ENCODE measurements around the gene GLRA1.
"Not testable (repeated sequence)": the region's sequence is repeated elsewhere in the genome, so short reads cannot be mapped to it uniquely, and the experiment has no call there.

GLRA1 gene

DNA sequence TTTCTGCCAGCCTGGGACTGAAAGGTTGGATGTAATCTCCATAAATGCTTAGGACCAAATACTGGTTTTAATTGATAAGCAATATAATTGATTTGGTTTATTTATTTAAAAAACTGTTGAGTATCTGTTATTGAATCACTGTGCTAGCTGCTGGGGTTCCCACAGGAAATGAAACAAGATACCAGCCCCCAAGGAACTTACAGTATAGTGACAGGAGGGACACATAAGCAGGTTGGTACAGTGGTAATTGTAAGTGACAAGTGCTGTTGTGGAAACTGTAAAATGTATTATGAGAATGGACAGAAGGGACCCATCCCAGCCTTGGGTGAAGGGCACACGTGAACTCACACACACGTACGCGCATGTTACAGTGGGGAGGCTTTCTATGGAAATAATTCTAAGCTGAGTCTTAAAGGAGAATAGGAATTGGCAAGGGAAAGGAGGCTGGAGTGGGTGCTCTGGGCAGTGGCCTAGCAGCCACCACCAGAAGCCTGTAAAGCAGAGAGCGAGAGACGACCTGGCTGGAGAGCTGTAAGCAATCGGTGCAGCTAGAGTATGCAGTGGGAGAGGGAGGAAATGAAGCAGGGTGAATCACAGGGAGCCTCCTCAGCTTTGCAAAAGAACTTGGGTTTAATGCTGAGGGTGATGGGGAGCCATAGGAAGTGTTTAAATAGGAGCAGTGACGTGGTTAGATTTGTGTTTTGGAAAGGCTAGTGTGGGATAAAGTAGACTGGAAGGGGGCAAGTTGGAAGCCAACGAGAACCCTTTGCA is 39.3 kb downstream of the GLRA1 start:
- DNase-seq (ENCODE audit: low read depth, low spot score), result no peak

DNA sequence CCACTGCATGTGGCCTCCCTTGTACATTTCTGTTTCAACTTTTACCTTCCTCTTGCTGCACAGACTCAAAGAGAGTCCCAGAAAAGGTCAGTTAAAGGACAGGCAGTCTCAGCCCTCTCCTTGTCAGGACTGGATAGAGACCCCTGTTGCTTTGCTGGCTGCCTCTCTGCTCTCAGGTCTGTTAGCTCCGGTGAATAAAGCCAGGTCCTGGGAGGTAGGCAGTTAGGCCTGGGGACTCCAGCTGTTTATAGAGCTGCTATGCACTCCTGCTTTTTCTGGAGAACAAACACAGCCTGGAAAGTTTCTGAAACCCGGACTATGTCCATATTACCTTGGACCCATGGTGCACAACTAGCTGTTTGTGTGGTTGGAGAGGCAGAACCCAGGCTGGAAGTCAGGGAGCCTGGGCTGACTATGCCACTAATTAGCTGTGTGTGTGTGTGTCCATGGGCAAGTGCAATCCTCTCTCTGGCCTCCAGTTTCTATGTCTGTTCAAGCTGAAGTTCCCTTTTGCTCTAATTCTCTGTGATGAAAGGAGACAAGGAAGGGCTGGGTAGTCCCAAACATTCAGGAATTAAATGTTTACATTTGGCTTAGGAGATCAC is 42.9 kb downstream of the GLRA1 start:
- peak; percentile 50 for DNase-seq (ENCODE audit: low read depth, low spot score)

DNA sequence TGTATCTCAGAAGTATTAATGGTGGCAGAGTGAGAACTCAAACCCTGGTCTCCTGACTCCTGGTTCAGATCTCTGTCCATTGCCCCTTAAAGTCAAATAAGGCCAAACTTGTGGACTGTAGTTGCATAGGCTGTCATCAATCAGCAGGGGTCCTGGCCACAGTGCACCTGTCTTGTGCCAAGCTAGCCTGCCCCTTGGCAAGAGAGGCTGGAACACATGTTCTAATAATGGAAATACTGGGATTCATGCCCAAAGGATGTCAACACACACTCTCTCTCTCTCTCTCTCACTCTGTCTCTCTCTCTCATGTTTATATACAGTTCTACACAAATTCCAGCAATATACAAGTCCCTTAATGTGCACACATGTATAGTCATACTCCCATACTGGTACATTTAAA is 44.3 kb downstream of the GLRA1 start:
- DNase-seq (ENCODE audit: low read depth, low spot score), result no peak

DNA sequence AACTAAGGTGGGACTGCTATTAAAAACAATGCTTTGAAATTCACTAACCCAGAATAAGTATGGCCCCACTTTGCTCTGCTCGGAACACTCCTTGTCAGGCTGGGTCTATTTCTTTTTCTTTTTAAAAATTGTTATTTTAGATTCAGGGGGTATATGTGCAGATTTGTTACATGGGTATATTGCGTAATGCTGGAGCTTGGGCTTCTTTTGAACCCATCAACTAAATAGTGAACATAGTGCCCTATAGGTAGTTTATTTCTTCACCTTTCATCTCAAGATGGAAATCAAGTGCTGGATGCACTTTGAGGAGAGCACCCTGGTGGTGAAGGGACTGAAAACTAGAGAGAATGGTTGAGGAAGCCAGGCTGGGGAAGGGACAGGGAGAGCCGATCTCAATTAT is 51.0 kb downstream of the GLRA1 start:
- DNase-seq (ENCODE audit: low read depth, low spot score), result no peak

DNA sequence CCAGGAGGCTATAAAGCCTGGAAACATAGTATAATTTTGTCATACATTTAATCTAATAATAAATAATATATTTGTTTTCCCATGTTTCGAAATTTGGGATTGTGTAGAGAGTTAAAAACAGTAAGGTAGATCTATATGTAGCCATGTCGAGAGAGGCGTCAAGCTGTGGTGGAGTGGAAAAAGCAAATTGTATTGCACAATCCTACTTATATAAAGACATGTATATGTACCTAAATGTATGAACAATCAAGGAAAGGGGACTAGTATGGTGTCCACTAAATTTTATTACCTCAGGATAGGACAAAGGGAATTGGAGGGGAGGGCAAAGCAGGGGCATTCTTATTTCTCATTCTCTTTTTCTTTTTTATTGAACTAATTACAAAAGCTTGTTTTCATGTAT is 52.0 kb downstream of the GLRA1 start:
- no peak for DNase-seq (ENCODE audit: low read depth, low spot score)

DNA sequence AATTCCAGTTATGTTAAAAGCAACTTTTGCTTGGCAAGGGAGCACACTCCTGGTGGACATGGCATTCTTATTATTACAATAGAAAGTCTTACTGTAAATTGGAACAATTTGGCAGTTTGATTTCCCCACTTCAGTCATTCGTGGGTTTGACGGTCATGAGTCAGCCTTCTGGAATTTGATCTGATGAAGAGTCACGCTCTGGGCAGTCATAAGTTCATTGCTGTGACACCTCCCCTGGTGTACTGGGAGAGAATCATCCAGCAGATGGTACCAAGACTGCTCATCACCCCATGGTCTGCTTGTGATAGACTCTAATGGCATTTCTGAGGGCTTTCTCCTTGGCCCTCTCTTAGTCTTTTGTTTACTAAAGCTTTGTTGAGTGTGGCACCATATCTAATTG is 53.8 kb downstream of the GLRA1 start:
- DNase-seq (ENCODE audit: low read depth, low spot score), result no peak

DNA sequence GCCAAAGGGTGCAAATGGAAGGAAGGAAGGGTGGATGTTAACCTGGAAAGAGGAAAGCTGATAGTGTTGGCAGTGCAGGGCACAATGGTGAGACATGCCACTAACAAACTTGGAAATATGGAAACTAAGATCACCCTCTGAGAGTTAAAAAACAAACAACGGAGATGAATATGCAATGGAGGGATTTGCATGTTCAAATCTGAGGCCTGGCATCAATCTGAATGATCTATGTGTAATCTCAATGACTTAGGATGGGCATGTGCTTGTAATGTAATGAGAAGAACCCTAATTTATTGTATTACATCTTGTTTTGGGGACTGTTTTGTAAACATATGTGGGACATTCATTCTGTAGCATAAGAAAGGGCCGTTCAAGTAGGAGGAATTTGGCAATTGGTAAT is 54.4 kb downstream of the GLRA1 start:
- DNase-seq (ENCODE audit: low read depth, low spot score), result no peak

DNA sequence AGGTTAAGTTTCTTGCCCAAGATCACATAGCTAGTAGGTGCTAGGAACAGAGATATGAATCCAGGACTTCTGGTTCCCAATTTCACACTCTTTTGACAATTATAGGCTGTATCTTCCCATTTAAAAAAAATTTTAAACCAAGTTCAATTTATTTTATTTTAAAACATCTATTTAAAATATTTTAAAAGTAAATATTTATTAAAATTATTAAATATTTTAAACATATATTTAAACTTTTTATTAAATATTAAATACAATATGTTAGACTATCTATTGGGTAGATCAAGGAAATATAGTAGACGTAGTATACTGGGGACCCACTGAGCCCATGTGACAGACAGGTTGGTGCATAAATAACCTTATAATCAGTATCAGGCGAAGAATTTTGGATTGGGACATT is 54.8 kb downstream of the GLRA1 start:
- DNase-seq (ENCODE audit: low read depth, low spot score), result no peak

DNA sequence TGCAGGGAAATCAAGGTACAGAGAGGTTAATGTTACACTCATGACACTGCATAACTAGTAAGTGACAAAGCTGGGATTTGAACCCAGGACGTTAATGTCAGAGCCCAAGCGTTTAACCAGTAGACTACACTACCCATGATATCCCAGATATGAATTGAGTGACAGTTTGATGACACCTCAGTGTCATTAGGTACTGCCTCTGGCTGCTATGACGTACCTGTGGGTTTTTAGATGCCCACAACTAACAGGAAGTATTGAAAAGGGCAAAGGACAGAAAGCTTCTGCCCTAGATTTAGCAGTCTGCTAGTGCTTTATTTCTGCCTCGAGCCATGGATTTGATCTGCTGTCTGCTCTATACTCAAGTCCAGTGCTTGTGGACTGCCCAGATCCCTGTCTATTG is 56.2 kb downstream of the GLRA1 start:
- DNase-seq (ENCODE audit: low read depth, low spot score), result no peak

DNA sequence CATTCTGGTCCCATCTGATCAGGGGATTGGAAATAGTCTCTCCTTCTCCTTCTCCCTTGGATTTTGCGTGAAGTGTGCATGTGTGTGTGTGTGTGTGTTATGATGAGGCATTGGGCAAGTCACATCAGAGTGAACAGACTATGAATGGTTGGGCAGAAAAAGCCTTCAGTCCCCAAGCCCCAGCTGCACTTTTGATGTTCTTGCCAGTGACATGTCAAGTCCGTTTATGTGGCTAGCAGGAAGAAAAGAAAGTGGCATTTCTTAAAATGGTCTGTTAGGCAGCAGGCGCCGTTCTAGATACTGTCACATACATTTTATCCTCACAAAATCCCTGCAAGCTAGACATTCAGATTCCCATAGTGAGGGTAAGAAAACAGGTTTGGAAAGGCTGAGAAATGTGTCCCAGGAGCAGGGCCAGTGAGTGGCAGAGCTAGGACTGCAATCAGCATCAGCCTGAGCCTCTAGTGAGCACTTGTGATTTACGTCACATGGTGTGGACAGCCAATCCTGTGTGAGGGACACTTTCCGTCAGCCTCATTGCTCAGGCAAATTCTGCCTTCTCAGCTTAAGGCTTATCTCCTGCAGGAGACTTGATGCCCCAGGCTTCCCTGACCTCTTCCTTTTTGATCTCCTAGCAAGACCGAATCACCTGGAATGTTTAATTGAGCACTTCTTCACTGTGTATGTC is 60.4 kb downstream of the GLRA1 start:
- peak; percentile 35 for DNase-seq (ENCODE audit: low read depth, low spot score)

DNA sequence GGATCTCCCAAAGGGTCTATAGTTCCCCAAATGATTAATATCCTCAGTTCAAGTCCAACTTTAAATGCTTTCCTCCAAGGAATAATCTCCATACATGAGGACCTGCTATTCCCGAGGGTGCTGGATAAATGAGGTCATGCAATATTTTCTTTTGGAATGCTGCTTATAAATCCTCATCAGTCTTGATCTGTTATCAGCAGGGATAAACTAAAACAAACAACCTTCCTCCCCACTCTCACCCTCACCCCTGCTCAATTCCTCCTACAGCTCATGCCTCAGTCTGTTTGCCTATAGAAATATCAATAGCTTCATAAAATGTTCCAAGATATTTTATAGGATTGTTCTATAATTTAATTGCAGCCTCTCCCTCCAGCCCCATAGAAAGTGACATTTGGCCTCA is 61.1 kb downstream of the GLRA1 start:
- no peak for DNase-seq (ENCODE audit: low read depth, low spot score)

DNA sequence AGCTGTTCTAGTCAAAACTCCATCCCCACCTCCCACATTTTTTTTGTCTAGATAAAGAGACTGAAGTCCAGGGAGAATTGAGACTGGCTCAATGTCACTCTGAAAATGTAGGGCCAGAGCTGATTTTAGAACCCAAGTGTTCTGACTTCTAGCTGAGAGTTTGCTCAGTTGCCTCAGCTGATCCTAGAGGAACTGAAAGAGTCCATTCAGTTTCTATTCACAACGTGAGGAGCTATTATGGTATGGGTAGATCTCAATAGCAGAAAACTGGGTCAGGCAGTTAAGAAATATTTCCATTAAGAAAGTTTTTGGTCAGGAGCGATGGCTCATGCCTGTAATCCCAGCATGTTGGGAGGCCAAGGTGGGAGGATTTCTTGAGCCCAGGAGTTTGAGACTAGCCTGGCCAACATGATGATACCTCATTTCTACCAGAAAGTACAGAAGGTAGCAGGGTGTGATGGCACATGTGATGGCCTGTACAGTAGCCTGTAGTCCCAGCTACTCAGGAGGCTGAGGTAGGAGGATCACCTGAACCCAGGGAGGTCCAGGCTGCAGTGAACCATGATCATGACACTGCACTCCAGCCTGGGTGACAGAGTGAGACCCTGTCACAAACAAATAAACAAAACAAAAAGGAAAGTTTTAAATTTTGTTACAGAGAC is 61.7 kb downstream of the GLRA1 start:
- no peak for DNase-seq (ENCODE audit: low read depth, low spot score)

DNA sequence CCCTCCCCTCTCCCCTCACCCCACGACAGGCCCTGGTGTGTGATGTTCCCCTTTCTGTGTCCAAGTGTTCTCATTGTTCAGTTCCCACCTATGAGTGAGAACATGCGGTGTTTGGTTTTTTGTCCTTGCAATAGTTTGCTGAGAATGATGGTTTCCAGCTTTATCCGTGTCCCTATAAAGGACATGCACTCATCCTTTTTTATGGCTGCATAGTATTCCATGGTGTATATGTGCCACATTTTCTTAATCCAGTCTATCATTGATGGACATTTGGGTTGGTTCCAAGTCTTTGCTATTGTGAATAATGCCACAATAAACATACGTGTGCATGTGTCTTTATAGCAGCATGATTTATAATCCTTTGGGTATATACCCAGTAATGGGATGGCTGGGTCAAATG is 63.8 kb downstream of the GLRA1 start:
- DNase-seq (ENCODE audit: low read depth, low spot score), result not testable (repeated sequence)

DNA sequence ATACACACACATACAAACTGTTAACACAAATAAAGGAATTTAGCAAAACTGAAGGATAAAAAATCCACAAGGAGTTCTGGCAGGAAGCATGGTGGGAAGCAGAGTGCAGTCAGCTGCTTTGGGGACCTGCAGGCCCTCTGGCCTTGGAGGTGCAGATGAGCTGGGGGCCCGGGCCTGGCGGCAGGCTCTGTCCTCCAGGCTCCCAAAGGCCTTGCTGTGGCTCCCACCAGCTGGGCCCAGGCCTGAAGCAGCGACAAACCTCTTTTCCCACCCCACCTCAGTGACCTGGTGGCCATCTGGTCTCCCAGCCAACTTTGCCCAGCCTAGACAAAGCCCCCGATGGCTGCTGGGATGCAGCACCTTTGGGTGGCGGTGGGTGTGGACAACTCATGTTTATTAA is 67.8 kb downstream of the GLRA1 start:
- no peak for DNase-seq (ENCODE audit: low read depth, low spot score)

DNA sequence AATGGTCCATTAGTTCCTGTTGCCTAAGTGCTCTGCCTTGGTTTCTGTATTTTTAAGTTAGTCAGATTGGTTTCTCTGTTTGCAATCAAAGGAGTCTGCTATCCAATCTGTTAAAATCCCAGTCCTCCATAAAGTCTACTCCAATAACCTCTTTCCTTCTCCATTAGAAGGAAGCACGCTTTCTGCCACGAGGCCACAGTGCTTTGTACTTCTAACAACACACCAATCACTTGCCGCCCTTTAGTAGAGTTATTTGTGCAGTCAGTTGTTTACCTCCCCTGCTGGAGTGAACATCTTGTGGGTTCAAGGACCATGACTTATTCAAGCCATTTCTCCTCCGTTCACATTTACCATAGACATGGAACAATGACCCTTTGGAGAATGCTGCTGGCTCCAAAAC is 69.0 kb downstream of the GLRA1 start:
- DNase-seq (ENCODE audit: low read depth, low spot score), result no peak

DNA sequence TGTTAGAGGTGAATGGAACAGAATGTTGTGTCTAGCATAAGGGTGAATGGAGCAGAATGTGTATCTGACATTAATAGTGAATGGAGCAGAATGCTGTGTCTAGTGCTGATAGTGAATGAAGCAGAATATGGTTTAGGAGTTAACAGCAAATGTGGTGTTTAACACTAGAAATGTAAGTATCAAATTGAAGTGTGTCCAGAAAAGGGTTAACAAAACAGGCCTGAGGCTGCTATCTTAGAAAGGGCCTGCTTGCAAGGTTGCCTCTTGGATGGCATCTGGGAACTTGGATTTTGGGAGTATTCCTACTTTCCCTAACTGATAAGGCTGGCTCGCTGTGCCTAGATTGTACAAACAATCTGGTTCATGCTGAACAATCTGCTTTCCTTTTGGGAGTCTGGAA is 76.8 kb downstream of the GLRA1 start:
- no peak for DNase-seq (ENCODE audit: low read depth, low spot score)

DNA sequence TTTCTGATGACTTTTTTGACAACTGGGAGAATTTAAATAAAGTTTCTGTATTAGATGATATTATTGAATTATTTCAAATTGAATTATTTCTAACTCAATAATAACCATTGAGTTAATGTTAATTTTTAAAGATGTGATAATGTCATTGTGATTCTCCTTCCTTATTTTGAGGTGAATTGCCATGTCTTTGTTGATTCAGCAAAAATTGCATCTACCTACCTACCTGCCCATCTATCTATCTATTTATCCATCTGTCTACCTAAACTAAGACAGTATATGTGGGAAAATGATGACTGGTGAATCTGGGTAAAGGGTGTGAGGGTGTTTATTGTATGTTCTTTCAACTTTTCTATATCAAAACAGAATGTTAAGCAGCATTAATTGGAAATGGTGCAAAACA is 77.9 kb downstream of the GLRA1 start:
- no peak for DNase-seq (ENCODE audit: low read depth, low spot score)

DNA sequence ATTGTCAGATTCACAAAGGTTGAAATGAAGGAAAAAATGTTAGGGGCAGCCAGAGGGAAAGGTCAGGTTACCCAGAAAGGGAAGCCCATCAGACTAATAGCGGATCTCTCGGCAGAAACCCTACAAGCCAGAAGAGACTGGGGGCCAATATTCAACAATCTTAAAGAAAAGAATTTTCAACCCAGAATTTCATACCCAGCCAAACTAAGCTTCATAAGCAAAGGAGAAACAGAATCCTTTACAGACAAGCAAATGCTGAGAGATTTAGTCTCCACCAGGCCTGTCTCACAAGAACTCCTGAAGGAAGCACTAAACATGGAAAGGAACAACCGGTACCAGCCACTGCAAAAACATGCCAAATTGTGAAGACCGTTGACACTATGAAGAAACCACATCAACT is 91.8 kb downstream of the GLRA1 start:
- not testable (repeated sequence) for DNase-seq (ENCODE audit: low read depth, low spot score)

DNA sequence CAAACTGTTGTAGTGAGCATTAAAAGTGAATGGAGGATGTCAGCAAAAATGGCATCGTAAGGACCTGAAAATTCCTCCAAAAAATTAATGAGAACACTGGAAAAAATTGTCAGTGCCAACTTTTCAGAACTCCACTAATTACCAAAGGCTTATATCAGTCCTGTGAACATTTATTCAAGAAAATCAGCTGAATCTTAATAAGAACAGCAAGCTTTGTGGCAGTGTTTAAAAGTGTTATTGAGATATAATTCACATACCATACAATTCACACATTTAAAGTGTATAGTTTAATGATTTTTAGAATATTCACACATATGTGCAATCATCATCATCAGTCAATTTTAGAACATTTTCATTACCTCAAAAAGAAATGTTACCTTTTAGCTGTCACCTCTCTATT is 95.3 kb downstream of the GLRA1 start:
- no peak for DNase-seq (ENCODE audit: low read depth, low spot score)

DNA sequence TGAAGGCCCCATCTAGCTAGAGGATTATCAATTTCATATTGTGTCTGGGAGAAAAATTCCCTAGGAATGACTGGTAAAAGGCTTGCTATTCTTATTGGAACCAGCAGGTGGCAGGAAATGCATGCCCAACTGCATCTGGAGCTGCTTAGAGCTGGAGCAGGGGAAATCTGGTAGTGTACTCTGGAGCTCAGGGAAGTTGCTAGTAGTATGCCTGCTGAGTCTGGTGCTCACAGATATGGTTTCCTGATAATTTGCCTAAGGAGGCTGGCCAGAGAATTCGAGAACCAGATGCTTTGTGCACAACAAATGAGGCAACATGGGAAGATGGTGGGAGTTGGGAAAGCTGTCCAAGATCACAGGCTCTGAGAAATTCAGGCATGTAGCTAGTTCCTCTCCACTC is 99.2 kb downstream of the GLRA1 start:
- DNase-seq (ENCODE audit: low read depth, low spot score), result peak; percentile 62

DNA sequence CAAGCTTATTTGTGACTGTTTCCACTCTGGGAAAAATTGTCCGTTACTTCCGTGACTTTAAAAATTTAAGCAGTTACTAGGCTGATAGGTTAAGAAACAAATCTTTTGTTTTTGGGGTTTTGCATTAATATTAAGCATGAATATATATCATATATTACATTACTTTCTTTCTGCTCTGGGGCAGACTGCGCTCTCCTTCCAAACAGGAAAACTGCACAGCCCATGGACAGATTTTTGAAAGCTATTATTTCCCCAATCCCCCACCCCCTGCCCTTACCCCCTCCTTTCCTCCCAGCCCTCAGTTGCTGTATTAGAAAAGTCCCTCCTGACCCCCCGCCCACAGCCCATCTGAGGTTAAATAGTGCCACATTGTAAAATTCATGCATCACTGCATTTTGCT is 102.5 kb downstream of the GLRA1 start:
- DNase-seq (ENCODE audit: low read depth, low spot score), result no peak

DNA sequence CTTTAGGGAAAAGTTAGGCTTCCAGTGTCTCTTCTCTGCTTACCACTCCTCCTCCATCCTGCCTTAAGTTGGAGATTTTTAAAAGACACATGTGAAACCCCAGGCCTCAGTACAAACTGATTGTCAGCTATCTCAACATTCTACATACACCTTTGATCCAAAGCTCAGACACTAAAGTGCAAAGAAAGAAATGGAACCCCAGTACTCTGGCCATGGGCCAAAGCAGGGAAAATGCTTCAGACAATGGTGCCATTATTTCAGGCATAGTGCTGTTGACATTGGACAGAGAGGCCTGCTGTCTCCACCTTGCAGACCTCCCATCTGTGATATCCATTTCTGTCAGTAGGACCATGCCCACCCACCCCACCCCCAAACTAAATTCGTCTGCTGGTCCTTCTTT is 103.7 kb downstream of the GLRA1 start:
- DNase-seq (ENCODE audit: low read depth, low spot score), result no peak

DNA sequence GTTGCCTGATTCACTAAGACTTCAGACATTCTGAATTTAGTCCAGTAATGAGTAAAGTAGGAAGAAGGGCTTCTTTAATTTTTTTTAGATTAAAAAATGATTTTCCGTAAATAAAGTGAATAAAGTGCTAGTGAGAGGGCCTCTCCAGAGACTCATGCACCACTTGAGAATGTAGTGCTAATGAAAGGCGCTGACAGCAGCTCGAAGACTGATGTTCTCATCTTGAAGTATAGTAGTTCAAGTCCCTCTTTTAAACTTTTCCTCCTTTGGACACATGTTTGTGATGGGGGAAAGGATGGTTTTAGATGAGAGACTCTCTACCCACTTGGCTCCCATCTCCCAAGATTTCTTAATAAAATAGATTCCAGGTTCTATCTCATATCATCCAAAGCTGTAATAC is 104.4 kb downstream of the GLRA1 start:
- no peak for DNase-seq (ENCODE audit: low read depth, low spot score)
